Right atrium auricular region (tissue), 2 donors: ENCODE results near the gene TBX15. TPM values are rescaled to one million over a fixed set of nuclear protein-coding genes. Genes with fewer than 3 reads are reported as not detected.

Experiments used
- DNase-seq: peaks from one replicate; pipeline ENCODE4 v3.0.0-alpha.2; 2019; ENCODE audit warnings: low spot score
- H3K27ac ChIP-seq, 2 donors: fragments of 200-600 bp; sonication (generic); 1 replicate in 1 of 2; 2 replicates in 1 of 2; pipeline ENCODE4 v1.5.1; 2016 to 2019
- H3K27me3 ChIP-seq, 2 donors: fragments of 200-600 bp; sonication (generic); one replicate each; pipeline versions ENCODE4 v1.5.1 to v1.6.0; 2017 to 2019
- H3K36me3 ChIP-seq: fragments of 200-600 bp; sonication (generic); one replicate; pipeline ENCODE4 v1.5.1; 2016
- H3K4me1 ChIP-seq, 2 donors: fragments of 200-600 bp; sonication (generic); one replicate each; pipeline versions ENCODE4 v1.5.1 to v1.6.0; 2017 to 2019
- H3K4me3 ChIP-seq, 2 donors: fragments of 200-600 bp; sonication (generic); 1 replicate in 1 of 2; 2 replicates in 1 of 2; pipeline ENCODE4 v1.5.1; 2017 to 2019; ENCODE audit warnings: mild to moderate bottlenecking in 1 of 2, moderate library complexity in 1 of 2
- H3K9me3 ChIP-seq, 2 donors: fragments of 200-600 bp; sonication (generic); one replicate each; pipeline ENCODE4 v1.5.1; 2019
- total RNA-seq, 2 donors: library from RNA; depleted of rRNA; stranded (reverse); fragments of >200 nt; gene quantifications; one replicate each; pipeline ENCODE4 v1.1.0, GENCODE V29; 2016
- TF ChIP-seq, protein P1 (sequence below), 2 donors: fragments of 200-600 bp; sonication (generic); IDR thresholded peaks; one replicate each; pipeline ENCODE4 v1.5.1; 2019; ENCODE audit warnings: antibody characterized with exemption in 2 of 2

Gene TBX15
- total RNA-seq, 2 donors from 2014 or later, result 2.1 to 3.6 TPM

DNA sequence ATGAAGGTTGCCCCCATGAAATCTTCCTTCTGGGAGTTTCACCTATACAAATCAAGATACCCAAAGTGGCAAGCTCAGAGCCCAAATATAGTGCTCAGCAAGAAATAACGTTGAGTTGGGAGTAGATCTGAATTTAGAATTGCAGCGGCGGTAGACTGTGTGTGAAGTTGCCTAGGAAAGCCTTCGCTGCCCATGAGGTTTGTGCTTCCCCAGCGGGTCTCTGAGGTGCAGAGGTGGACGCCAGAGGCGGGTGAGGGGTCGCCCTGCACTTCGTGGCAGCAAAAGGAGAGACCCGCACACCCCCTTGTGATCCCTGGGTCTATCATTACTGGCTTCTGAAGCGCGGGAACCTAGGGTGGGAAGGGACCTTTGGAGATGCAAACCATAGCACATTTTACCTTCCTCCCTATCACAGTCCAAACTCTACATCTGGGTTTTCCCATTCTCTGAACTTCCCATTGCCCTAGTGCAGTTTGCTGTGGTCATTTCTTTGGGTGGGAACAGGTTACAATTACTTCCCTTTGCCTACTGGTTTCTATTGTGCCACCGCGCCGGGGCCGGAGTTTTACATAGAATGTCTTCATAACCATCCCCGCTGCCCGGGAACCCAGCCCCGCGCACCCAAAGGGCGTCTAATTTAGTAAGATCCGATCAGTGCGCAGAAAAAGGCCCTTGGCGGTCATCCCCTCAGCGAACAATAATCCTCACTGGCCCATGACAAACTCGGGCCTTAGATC, 5.2 kb downstream of the TBX15 start:
- no peak overlapping the region for H3K4me3 ChIP-seq
- H3K9me3 ChIP-seq, result no peaks in the 10 kb centered on the region
- peaks cover 26 to 62% of the 10 kb centered on the region in 2 donors for H3K27me3 ChIP-seq
- TF ChIP-seq, protein P1, sequence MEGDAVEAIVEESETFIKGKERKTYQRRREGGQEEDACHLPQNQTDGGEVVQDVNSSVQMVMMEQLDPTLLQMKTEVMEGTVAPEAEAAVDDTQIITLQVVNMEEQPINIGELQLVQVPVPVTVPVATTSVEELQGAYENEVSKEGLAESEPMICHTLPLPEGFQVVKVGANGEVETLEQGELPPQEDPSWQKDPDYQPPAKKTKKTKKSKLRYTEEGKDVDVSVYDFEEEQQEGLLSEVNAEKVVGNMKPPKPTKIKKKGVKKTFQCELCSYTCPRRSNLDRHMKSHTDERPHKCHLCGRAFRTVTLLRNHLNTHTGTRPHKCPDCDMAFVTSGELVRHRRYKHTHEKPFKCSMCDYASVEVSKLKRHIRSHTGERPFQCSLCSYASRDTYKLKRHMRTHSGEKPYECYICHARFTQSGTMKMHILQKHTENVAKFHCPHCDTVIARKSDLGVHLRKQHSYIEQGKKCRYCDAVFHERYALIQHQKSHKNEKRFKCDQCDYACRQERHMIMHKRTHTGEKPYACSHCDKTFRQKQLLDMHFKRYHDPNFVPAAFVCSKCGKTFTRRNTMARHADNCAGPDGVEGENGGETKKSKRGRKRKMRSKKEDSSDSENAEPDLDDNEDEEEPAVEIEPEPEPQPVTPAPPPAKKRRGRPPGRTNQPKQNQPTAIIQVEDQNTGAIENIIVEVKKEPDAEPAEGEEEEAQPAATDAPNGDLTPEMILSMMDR (IDR thresholded peaks at IDR 0.05), result no peak
- no peaks in the 10 kb centered on the region for H3K36me3 ChIP-seq
- peaks cover 0 to 46% of the 10 kb centered on the region in 2 donors for H3K4me1 ChIP-seq
- H3K27ac ChIP-seq, result no peak overlapping the region
- no peak for DNase-seq

- Histone ChIP-seq H3K36me3 (no peaks in the 10 kb centered on the region), H3K4me1 (peaks cover 0 to 39% of the 10 kb centered on the region in 2 donors), H3K9me3 (no peaks in the 10 kb centered on the region), H3K27ac (no peak overlapping the region), H3K4me3 (no peak overlapping the region), H3K27me3 (peaks cover 20 to 56% of the 10 kb centered on the region in 2 donors)
- DNase-seq, result no peak
- TF ChIP-seq, protein P1 (IDR thresholded peaks at IDR 0.05), result no peak
These were observed 5.9 kb downstream of the TBX15 start for GRCh38 chr1:118982266-118982665.

DNA sequence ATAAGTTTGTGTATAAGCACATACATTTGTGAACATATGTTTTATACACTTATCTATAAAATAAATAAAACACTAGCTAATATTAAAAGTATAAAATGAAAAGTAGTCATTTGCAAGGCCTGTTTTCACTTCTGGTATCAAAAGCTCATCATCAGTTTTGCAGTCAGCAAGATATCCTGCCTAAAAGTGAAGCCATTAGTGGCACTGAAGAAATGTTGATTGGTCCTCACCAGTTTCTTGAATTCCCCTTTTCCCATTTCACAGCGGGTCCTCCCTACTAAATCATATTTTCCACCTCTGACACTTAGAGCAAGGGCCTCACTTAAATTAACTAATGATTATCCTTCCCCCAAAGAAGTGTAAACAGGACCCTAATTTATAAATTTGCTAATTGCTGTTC, 6.7 kb downstream of the TBX15 start:
- no peaks in the 10 kb centered on the region for H3K36me3 ChIP-seq
- no peak overlapping the region for H3K4me3 ChIP-seq
- TF ChIP-seq, protein P1 (IDR thresholded peaks at IDR 0.05), result no peak
- no peak overlapping the region for H3K27ac ChIP-seq
- no peak for DNase-seq
- peaks cover 0 to 36% of the 10 kb centered on the region in 2 donors for H3K4me1 ChIP-seq
- no peaks in the 10 kb centered on the region for H3K9me3 ChIP-seq
- peaks cover 13 to 48% of the 10 kb centered on the region in 2 donors for H3K27me3 ChIP-seq

GRCh38 chr1:118979754-118980575, 8.2 kb downstream of the TBX15 start:
- Histone ChIP-seq H3K27ac (no peak overlapping the region), H3K4me3 (peak overlapping the region in 1 of 2 donors; percentile 12), H3K27me3 (peaks cover 9 to 46% of the 10 kb centered on the region in 2 donors)

GRCh38 chr1:118978914-118979701, 9.0 kb downstream of the TBX15 start:
- no peaks in the 10 kb centered on the region for H3K36me3 ChIP-seq
- H3K27ac ChIP-seq, result no peak overlapping the region
- no peak for DNase-seq
- H3K4me1 ChIP-seq, result peaks cover 0 to 14% of the 10 kb centered on the region in 2 donors
- TF ChIP-seq, protein P1 (IDR thresholded peaks at IDR 0.05), result no peak
- H3K27me3 ChIP-seq, result peaks cover 8 to 39% of the 10 kb centered on the region in 2 donors
- H3K4me3 ChIP-seq, result peak overlapping the region in 1 of 2 donors; percentile 12
- no peaks in the 10 kb centered on the region for H3K9me3 ChIP-seq

More at GRCh38 chr1:118979754-118980575, 8.2 kb downstream of the TBX15 start:
- H3K36me3 ChIP-seq, result no peaks in the 10 kb centered on the region
- H3K4me1 ChIP-seq, result peaks cover 0 to 23% of the 10 kb centered on the region in 2 donors
- H3K9me3 ChIP-seq, result no peaks in the 10 kb centered on the region
- DNase-seq, result no peak
- TF ChIP-seq, protein P1 (IDR thresholded peaks at IDR 0.05), result no peak
